Mucosa of stomach (tissue), 1 donor: ENCODE measurements around the gene PKP4.

ENCODE experiments used
- H3K27me3 ChIP-seq: one replicate; pipeline ENCODE4 v1.7.0; 2013; ENCODE audit warnings: mild to moderate bottlenecking, low read length; ENCODE audit not compliant: control insufficient read depth, insufficient read depth
- H3K36me3 ChIP-seq: one replicate; pipeline ENCODE4 v1.7.0; 2013; ENCODE audit warnings: low read length; ENCODE audit not compliant: control insufficient read depth, insufficient read depth
- H3K4me1 ChIP-seq: one replicate; pipeline ENCODE4 v1.7.0; 2013; ENCODE audit warnings: mild to moderate bottlenecking, low read length; ENCODE audit not compliant: control insufficient read depth, insufficient read depth
- H3K4me3 ChIP-seq: one replicate; pipeline ENCODE4 v1.7.0; 2013; ENCODE audit warnings: low read length
- H3K9ac ChIP-seq: one replicate; pipeline ENCODE4 v1.7.0; 2013; ENCODE audit warnings: mild to moderate bottlenecking, low read length, moderate library complexity
- H3K9me3 ChIP-seq: one replicate; pipeline ENCODE4 v1.7.0; 2013; ENCODE audit warnings: mild to moderate bottlenecking, low read length, moderate library complexity; ENCODE audit not compliant: control insufficient read depth
- donor health status: Pancreatic carcinoma.

Gene PKP4

GRCh38 chr2:158488442-158489216 lies 31.9 kb downstream of the PKP4 start:
- Histone ChIP-seq H3K9ac (no peak overlapping the region), H3K27me3 (no peaks in the 10 kb centered on the region), H3K4me1 (peaks cover 6% of the 10 kb centered on the region), H3K4me3 (no peak overlapping the region), H3K9me3 (no peaks in the 10 kb centered on the region), H3K36me3 (no peaks in the 10 kb centered on the region)

GRCh38 chr2:158489366-158490112 lies 32.8 kb downstream of the PKP4 start:
- H3K27me3 ChIP-seq = no peaks in the 10 kb centered on the region
- no peak overlapping the region for H3K4me3 ChIP-seq
- H3K9ac ChIP-seq = no peak overlapping the region
- H3K4me1 ChIP-seq = peaks cover 6% of the 10 kb centered on the region
- H3K9me3 ChIP-seq = no peaks in the 10 kb centered on the region
- H3K36me3 ChIP-seq = no peaks in the 10 kb centered on the region

- H3K9ac ChIP-seq = no peak overlapping the region
- peaks cover 8% of the 10 kb centered on the region for H3K4me1 ChIP-seq
- no peaks in the 10 kb centered on the region for H3K9me3 ChIP-seq
- H3K27me3 ChIP-seq = no peaks in the 10 kb centered on the region
- H3K4me3 ChIP-seq = no peak overlapping the region
- no peaks in the 10 kb centered on the region for H3K36me3 ChIP-seq
These were observed 34.3 kb downstream of the PKP4 start for GRCh38 chr2:158491072-158491471.

DNA sequence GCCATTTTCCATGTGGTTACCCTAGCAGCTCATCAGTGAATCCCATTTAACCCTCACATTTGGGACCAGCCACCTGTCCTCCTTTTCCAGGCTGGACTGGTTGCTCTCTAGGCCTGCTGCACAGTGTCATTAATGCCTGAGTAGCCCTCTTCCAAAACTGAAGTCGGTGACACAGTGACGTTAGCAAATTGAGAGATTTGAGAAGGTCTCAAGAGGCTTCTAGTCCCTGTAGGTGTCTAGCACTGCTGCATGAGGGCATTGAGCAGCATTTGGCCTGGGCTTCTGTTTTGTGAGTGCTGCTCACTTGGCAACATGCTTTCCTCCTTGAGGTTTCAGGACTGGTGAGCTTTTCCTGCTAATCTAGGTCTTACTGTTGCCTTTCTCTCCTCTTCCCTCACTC lies 36.7 kb downstream of the PKP4 start:
- peaks cover 10% of the 10 kb centered on the region for H3K4me1 ChIP-seq
- no peaks in the 10 kb centered on the region for H3K9me3 ChIP-seq
- H3K27me3 ChIP-seq = no peaks in the 10 kb centered on the region
- no peak overlapping the region for H3K4me3 ChIP-seq
- H3K9ac ChIP-seq = no peak overlapping the region
- no peaks in the 10 kb centered on the region for H3K36me3 ChIP-seq

- no peak overlapping the region for H3K4me3 ChIP-seq
- H3K4me1 ChIP-seq = peaks cover 20% of the 10 kb centered on the region
- H3K9me3 ChIP-seq = no peaks in the 10 kb centered on the region
- no peaks in the 10 kb centered on the region for H3K36me3 ChIP-seq
- no peak overlapping the region for H3K9ac ChIP-seq
- no peaks in the 10 kb centered on the region for H3K27me3 ChIP-seq
These were observed 38.4 kb downstream of the PKP4 start for GRCh38 chr2:158495175-158495574.

GRCh38 chr2:158496986-158497385 lies 40.2 kb downstream of the PKP4 start:
- Histone ChIP-seq H3K4me3 (no peak overlapping the region), H3K27me3 (no peaks in the 10 kb centered on the region), H3K9ac (peak overlapping the region; percentile 32), H3K36me3 (no peaks in the 10 kb centered on the region), H3K9me3 (no peaks in the 10 kb centered on the region), H3K4me1 (peaks cover 27% of the 10 kb centered on the region)

- no peaks in the 10 kb centered on the region for H3K36me3 ChIP-seq
- H3K9me3 ChIP-seq = no peaks in the 10 kb centered on the region
- H3K27me3 ChIP-seq = no peaks in the 10 kb centered on the region
- H3K4me3 ChIP-seq = no peak overlapping the region
- peaks cover 27% of the 10 kb centered on the region for H3K4me1 ChIP-seq
- no peak overlapping the region for H3K9ac ChIP-seq
These were observed 40.7 kb downstream of the PKP4 start for GRCh38 chr2:158497486-158497885.

- no peak overlapping the region for H3K4me3 ChIP-seq
- no peak overlapping the region for H3K9ac ChIP-seq
- H3K4me1 ChIP-seq = peaks cover 27% of the 10 kb centered on the region
- no peaks in the 10 kb centered on the region for H3K27me3 ChIP-seq
- no peaks in the 10 kb centered on the region for H3K9me3 ChIP-seq
- H3K36me3 ChIP-seq = no peaks in the 10 kb centered on the region
These were observed 41.4 kb downstream of the PKP4 start for GRCh38 chr2:158498043-158498748.

DNA sequence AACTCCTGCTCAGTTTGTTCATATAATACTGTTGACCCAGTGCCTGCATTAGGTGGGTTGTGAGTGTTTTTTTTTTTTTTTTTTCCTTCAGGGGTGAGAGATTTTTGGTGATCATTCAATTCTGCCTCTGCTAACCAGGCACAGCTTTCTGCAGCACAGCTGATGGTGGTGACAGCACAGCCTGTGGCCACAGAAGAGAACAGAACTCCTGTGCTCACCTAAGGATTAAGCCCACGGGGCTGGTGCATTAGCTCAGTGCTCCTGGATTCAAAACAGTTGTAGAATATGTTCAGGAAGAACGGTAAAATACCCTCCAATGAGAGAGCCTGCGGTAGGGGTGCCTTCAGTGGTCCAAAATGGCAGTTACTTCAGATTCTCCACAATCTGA lies 42.0 kb downstream of the PKP4 start:
- Histone ChIP-seq H3K4me3 (no peak overlapping the region), H3K36me3 (no peaks in the 10 kb centered on the region), H3K27me3 (no peaks in the 10 kb centered on the region), H3K9me3 (no peaks in the 10 kb centered on the region), H3K4me1 (peaks cover 27% of the 10 kb centered on the region), H3K9ac (no peak overlapping the region)

- Histone ChIP-seq H3K9ac (no peak overlapping the region), H3K36me3 (no peaks in the 10 kb centered on the region), H3K9me3 (no peaks in the 10 kb centered on the region), H3K27me3 (no peaks in the 10 kb centered on the region), H3K4me1 (peaks cover 27% of the 10 kb centered on the region), H3K4me3 (no peak overlapping the region)
These were observed 42.6 kb downstream of the PKP4 start for GRCh38 chr2:158499383-158499782.

- Histone ChIP-seq H3K36me3 (no peaks in the 10 kb centered on the region), H3K27me3 (no peaks in the 10 kb centered on the region), H3K4me1 (peaks cover 35% of the 10 kb centered on the region), H3K4me3 (no peak overlapping the region), H3K9me3 (no peaks in the 10 kb centered on the region), H3K9ac (no peak overlapping the region)
These were observed 43.6 kb downstream of the PKP4 start for GRCh38 chr2:158500333-158500732.

DNA sequence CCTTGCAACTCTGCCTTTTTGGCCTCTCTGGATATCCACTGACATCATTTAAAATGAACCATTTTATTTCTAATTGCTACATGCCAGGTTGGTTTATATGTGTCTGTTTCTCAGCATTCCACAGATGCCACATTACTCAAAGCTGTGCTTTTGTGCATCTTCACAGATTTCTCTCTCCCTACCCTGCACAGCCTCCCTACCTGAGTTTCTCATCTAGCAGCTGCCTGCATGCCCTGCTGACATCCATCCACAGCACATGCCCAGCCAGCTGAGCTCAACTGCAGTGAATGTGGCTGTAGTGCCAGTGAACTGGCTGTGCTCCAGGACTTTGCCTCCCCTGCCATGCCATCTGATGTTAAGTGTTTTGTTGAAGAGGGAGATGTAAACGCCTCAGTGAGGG lies 44.5 kb downstream of the PKP4 start:
- H3K4me3 ChIP-seq = no peak overlapping the region
- H3K9me3 ChIP-seq = no peaks in the 10 kb centered on the region
- H3K36me3 ChIP-seq = no peaks in the 10 kb centered on the region
- no peak overlapping the region for H3K9ac ChIP-seq
- no peaks in the 10 kb centered on the region for H3K27me3 ChIP-seq
- H3K4me1 ChIP-seq = peaks cover 35% of the 10 kb centered on the region
